Measurements from ENCODE around the gene RAB3C. TPM values are rescaled to one million over a fixed set of nuclear protein-coding genes. Genes with fewer than 3 reads are reported as not detected.
"Not testable (repeated sequence)": the region's sequence is repeated elsewhere in the genome, so short reads cannot be mapped to it uniquely, and the experiment has no call there.

RAB3C gene
- total RNA-seq, 1 experiment from 2014 or later: not detected

DNA sequence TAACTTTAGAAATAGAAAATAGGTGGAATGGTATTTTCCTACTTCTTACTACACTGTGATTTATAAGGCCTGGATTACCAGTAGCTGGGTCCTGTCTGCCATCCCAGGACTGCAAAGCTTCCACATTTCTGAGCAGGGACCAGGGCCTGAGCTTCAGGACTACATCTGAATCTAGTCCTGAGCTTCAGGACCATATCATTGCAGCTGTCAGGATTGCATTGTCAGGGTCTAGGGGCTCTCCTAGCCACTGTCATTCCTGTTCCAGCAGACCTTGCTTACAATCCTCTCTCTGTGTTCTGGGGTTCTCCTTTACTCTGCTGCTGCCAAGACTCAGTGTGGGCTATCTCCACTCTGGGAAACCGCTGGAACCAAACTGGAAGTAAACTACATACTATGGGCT lies 16.3 kb downstream of the RAB3C start:
- DNase-seq (ENCODE audit: low read depth, low spot score): no peak
- POLR2A ChIA-PET: no interaction called here
- no TSS peak for BruUV-seq (replicated peaks)
- no peaks in the 10 kb centered on the region for H3K36me3 ChIP-seq (ENCODE audit: control insufficient read depth, insufficient read depth, low read length)
- TF ChIP-seq POLR2AphosphoS5 (IDR thresholded peaks at IDR 0.05; ENCODE audit: low read depth, low read length) (no peak), REST (IDR thresholded peaks at IDR 0.05; ENCODE audit: insufficient read depth in 1 of 2, low read depth in 2 of 2, low read length in 1 of 2) (no peak), SIN3A (IDR thresholded peaks at IDR 0.05; ENCODE audit: borderline replicate concordance, insufficient read depth, low read depth, low read length) (no peak), TCF7L2 (IDR thresholded peaks at IDR 0.05; ENCODE audit: low read depth, low read length) (no peak)
- TF ChIP-seq, protein P1, sequence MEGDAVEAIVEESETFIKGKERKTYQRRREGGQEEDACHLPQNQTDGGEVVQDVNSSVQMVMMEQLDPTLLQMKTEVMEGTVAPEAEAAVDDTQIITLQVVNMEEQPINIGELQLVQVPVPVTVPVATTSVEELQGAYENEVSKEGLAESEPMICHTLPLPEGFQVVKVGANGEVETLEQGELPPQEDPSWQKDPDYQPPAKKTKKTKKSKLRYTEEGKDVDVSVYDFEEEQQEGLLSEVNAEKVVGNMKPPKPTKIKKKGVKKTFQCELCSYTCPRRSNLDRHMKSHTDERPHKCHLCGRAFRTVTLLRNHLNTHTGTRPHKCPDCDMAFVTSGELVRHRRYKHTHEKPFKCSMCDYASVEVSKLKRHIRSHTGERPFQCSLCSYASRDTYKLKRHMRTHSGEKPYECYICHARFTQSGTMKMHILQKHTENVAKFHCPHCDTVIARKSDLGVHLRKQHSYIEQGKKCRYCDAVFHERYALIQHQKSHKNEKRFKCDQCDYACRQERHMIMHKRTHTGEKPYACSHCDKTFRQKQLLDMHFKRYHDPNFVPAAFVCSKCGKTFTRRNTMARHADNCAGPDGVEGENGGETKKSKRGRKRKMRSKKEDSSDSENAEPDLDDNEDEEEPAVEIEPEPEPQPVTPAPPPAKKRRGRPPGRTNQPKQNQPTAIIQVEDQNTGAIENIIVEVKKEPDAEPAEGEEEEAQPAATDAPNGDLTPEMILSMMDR (IDR thresholded peaks at IDR 0.05): no peak
- CTCF ChIA-PET: no interaction called here
- no peak overlapping the region for H3K4me3 ChIP-seq (ENCODE audit: low read depth in 2 of 2, low read length in 2 of 2)
- in situ Hi-C loops (cut with HindIII; ENCODE audit: low pct_unique_long_range_greater_than_20kb, low sequenced_read_pairs): no loop called here
- ATAC-seq: no peak
- H3K4me1 ChIP-seq (ENCODE audit: control insufficient read depth, insufficient read depth, low read length): no peaks in the 10 kb centered on the region
- H3K27ac ChIP-seq (ENCODE audit: low read length): no peak overlapping the region
- no peaks in the 10 kb centered on the region for H3K9me3 ChIP-seq (ENCODE audit: control insufficient read depth, insufficient read depth, low read depth, low read length)
- intact Hi-C loops (cut with micrococcal nuclease; ENCODE audit: unreplicated experiment): no loop called here
- H3K27me3 ChIP-seq (ENCODE audit: control insufficient read depth, insufficient read depth, low read length): peaks cover 2% of the 10 kb centered on the region; the same call in 1 of the 2 replicates

DNA sequence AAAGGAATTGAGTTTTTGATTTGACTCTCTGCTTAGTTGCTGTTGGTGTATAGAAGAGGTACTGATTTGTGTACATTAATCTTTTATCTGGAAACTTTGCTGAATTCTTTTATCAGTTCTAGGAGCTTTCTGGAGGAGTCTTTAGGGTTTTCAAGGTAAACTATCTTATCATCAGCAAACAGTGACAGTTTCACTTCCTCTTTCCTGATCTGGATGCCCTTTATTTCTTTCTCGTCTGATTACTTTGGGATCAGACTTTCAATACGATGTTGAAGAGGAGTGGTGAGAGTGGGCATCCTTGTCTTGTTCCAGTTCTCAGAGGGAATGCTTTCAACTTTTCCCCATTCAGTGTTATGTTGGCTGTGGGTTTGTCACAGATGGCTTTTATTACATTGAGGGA lies 17.7 kb downstream of the RAB3C start:
- ATAC-seq; H3K4me3 ChIP-seq (ENCODE audit: low read depth in 2 of 2, low read length in 2 of 2); H3K27ac ChIP-seq (ENCODE audit: low read length); H3K4me1 ChIP-seq (ENCODE audit: control insufficient read depth, insufficient read depth, low read length); BruUV-seq (replicated peaks); H3K36me3 ChIP-seq (ENCODE audit: control insufficient read depth, insufficient read depth, low read length); H3K9me3 ChIP-seq (ENCODE audit: control insufficient read depth, insufficient read depth, low read depth, low read length); DNase-seq (ENCODE audit: low read depth, low spot score); CTCF ChIA-PET; H3K27me3 ChIP-seq (ENCODE audit: control insufficient read depth, insufficient read depth, low read length); in situ Hi-C loops (cut with HindIII; ENCODE audit: low pct_unique_long_range_greater_than_20kb, low sequenced_read_pairs); POLR2A ChIA-PET; intact Hi-C loops (cut with micrococcal nuclease; ENCODE audit: unreplicated experiment): not testable (repeated sequence)

GRCh38 chr5:58602889-58603288 lies 20.0 kb downstream of the RAB3C start:
- H3K9me3 ChIP-seq (ENCODE audit: control insufficient read depth, insufficient read depth, low read depth, low read length); ATAC-seq; H3K36me3 ChIP-seq (ENCODE audit: control insufficient read depth, insufficient read depth, low read length); in situ Hi-C loops (cut with HindIII; ENCODE audit: low pct_unique_long_range_greater_than_20kb, low sequenced_read_pairs); intact Hi-C loops (cut with micrococcal nuclease; ENCODE audit: unreplicated experiment); DNase-seq (ENCODE audit: low read depth, low spot score); BruUV-seq (replicated peaks); CTCF ChIA-PET; H3K27me3 ChIP-seq (ENCODE audit: control insufficient read depth, insufficient read depth, low read length); POLR2A ChIA-PET; H3K4me1 ChIP-seq (ENCODE audit: control insufficient read depth, insufficient read depth, low read length); H3K4me3 ChIP-seq (ENCODE audit: low read depth in 2 of 2, low read length in 2 of 2); H3K27ac ChIP-seq (ENCODE audit: low read length): not testable (repeated sequence)

All from Panc1 (cell line).